Stimulated activated CD4-positive, alpha-beta T cell treated with anti-CD3 and anti-CD28 coated beads, Interleukin-1b, Interleukin-23, amount 100 ng/mL, for 4 hours (primary cell): ENCODE measurements around the gene ALPK3.

Source experiments
- DNase-seq, 2 donors: peaks; one replicate each; pipeline ENCODE4 v3.0.0-alpha.2; 2020; ENCODE audit warnings: low read depth in 2 of 2

Gene ALPK3

GRCh38 chr15:84797212-84797611 is 19.9 kb upstream of the ALPK3 start:
- DNase-seq = no peak

- DNase-seq = no peak
Observed at GRCh38 chr15:84797801-84798200, 19.4 kb upstream of the ALPK3 start.

- DNase-seq = no peak
Observed at GRCh38 chr15:84798436-84798946, 18.7 kb upstream of the ALPK3 start.

- no peak for DNase-seq
Observed at GRCh38 chr15:84799511-84800187, 17.5 kb upstream of the ALPK3 start.

- no peak for DNase-seq
Observed at GRCh38 chr15:84800365-84800806, 16.8 kb upstream of the ALPK3 start.

GRCh38 chr15:84804005-84804900 is 12.9 kb upstream of the ALPK3 start:
- no peak for DNase-seq

- no peak for DNase-seq
Observed at GRCh38 chr15:84805221-84805620, 11.9 kb upstream of the ALPK3 start.

GRCh38 chr15:84807228-84807627 is 9.9 kb upstream of the ALPK3 start:
- no peak for DNase-seq

- DNase-seq = no peak
Observed at GRCh38 chr15:84810073-84810840, 6.9 kb upstream of the ALPK3 start.

GRCh38 chr15:84811151-84811550 is 6.0 kb upstream of the ALPK3 start:
- DNase-seq = no peak

- DNase-seq = no peak
Observed at GRCh38 chr15:84811828-84812227, 5.3 kb upstream of the ALPK3 start.

- no peak for DNase-seq
Observed at GRCh38 chr15:84812842-84813241, 4.3 kb upstream of the ALPK3 start.

- no peak for DNase-seq
Observed at GRCh38 chr15:84813435-84813834, 3.7 kb upstream of the ALPK3 start.

GRCh38 chr15:84813931-84814330 is 3.2 kb upstream of the ALPK3 start:
- DNase-seq = no peak

GRCh38 chr15:84814916-84815315 is 2.2 kb upstream of the ALPK3 start:
- DNase-seq = no peak

GRCh38 chr15:84817466-84818081 is 418 bp downstream of the ALPK3 start:
- no peak for DNase-seq

GRCh38 chr15:84818261-84819131 is 1.3 kb downstream of the ALPK3 start:
- DNase-seq = no peak

- DNase-seq = no peak
Observed at GRCh38 chr15:84819291-84819768, 2.2 kb downstream of the ALPK3 start.

- no peak for DNase-seq
Observed at GRCh38 chr15:84819791-84820190, 2.6 kb downstream of the ALPK3 start.

- DNase-seq = no peak
Observed at GRCh38 chr15:84821501-84822021, 4.4 kb downstream of the ALPK3 start.
